ENCODE data around the gene ESPN. TPM values are rescaled to one million over a fixed set of nuclear protein-coding genes. Genes with fewer than 3 reads are reported as not detected.
A peak's percentile ranks its signal among the peaks of the same experiment; 100 is the strongest.

ESPN gene
- total and polyA plus RNA-seq, 2 of the 4 experiments (the other 2 are of a cell fraction) = under 0.01 to 0.02 TPM

DNA sequence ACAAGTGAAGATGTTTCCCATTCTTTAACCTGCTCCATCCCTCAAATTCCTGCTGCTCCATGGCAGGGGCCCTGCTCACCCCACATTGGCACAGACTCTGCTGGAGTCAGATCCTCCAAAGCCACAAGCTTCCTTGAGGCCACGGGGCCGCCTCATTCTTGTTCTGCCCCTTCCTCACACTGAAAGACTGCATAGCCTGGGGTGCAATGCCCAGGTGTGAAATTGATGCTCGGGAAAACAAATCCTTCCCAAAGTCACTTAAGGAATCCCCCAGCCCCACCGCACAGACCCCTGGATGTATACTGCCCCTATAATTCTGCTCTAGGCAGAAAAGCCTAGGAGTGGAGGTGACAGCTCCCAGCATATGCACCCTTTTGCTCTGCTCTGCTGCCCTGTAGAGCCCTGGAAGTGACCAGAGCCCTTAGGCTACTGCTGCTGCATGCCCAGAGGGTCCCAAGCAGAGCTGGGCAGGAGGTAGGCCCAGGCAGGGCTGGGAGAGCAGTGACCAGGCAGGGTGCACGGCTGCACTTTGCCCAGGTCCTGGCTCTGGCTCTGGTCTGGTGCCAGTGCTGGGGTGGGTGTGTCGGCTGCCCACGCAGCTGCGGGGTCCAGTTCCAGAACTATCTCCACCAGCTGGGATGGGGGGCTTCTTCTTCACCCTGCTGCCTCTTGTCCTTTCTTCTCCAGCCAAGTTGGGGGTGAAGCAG is 6.5 kb upstream of the ESPN start:
- WGBS, 2 experiments (ENCODE audit: extremely low coverage in 2 of 2, insufficient read length in 1 of 2) = no CpG with 5 or more reads among the region's 8 CpGs
- H4K91ac ChIP-seq (ENCODE audit: insufficient read depth, low read depth, low read length) = no peak overlapping the region
- dilution Hi-C loops (cut with HindIII; ENCODE audit: low sequenced_read_pairs, unreplicated experiment) (no loop called here), in situ Hi-C loops (cut with MboI; ENCODE audit: low sequenced_read_pairs) (no loop called here), intact Hi-C loops (cut with micrococcal nuclease) (no loop called here)
- DNase-seq (no peak), ATAC-seq (ENCODE audit: low read depth) (no peak)
- no peak overlapping the region for H3K23ac ChIP-seq (ENCODE audit: low read depth, low read length)
- no TSS peak for BruUV-seq (replicated peaks)
- H2BK20ac ChIP-seq (ENCODE audit: low read depth, low read length) = no peak overlapping the region
- no peak overlapping the region for H3K4me2 ChIP-seq (ENCODE audit: low read depth, low read length)
- peaks cover 2% of the 10 kb centered on the region for H3K4me1 ChIP-seq (ENCODE audit: control insufficient read depth, insufficient read depth, low read length)
- ChIA-PET CTCF (no interaction called here), POLR2A (ENCODE audit: unreplicated experiment) (no interaction called here)
- H3K9ac ChIP-seq (ENCODE audit: low read depth, low read length) = no peak overlapping the region
- H3K9me1 ChIP-seq (ENCODE audit: insufficient read depth, low read length) = no peaks in the 10 kb centered on the region
- H4K8ac ChIP-seq (ENCODE audit: low read depth in 2 of 2, low read length in 2 of 2) = no peak overlapping the region
- no peak overlapping the region for H2BK5ac ChIP-seq (ENCODE audit: low read depth, low read length, poor library complexity, severe bottlenecking)
- no peak overlapping the region for H3K18ac ChIP-seq (ENCODE audit: low read depth, low read length)
- peaks cover 71% of the 10 kb centered on the region for H3K27me3 ChIP-seq (ENCODE audit: control insufficient read depth, insufficient read depth, low read length)
- peak overlapping the region; percentile 5 for H2AFZ ChIP-seq (replicated peaks; ENCODE audit: low read length, poor library complexity)
- H3K4ac ChIP-seq (ENCODE audit: low read depth, low read length) = no peak overlapping the region
- no peak overlapping the region for H2AK5ac ChIP-seq (ENCODE audit: low read depth, low read length)
- H3K27ac ChIP-seq (ENCODE audit: insufficient read depth, low read length) = no peak overlapping the region
- H2AK9ac ChIP-seq (replicated peaks; ENCODE audit: low read depth, low read length, poor library complexity) = no peak overlapping the region
- no peaks in the 10 kb centered on the region for H3K36me3 ChIP-seq (ENCODE audit: control insufficient read depth, insufficient read depth, low read length)
- TF ChIP-seq MAFK (IDR thresholded peaks at IDR 0.05; ENCODE audit: low read depth, low read length) (no peak), BHLHE40 (IDR thresholded peaks at IDR 0.05; ENCODE audit: low read depth, low read length) (no peak), SMC3 (IDR thresholded peaks at IDR 0.05; ENCODE audit: low read depth, low read length) (no peak), RFX5 (IDR thresholded peaks at IDR 0.05; ENCODE audit: low read depth, low read length) (no peak), RAD21 (IDR thresholded peaks at IDR 0.05; ENCODE audit: low read length) (no peak), CEBPB (IDR thresholded peaks at IDR 0.05; ENCODE audit: low read depth, low read length) (no peak), RCOR1 (IDR thresholded peaks at IDR 0.05; ENCODE audit: insufficient replicate concordance, low read length) (no peak)
- TF ChIP-seq, protein P1, sequence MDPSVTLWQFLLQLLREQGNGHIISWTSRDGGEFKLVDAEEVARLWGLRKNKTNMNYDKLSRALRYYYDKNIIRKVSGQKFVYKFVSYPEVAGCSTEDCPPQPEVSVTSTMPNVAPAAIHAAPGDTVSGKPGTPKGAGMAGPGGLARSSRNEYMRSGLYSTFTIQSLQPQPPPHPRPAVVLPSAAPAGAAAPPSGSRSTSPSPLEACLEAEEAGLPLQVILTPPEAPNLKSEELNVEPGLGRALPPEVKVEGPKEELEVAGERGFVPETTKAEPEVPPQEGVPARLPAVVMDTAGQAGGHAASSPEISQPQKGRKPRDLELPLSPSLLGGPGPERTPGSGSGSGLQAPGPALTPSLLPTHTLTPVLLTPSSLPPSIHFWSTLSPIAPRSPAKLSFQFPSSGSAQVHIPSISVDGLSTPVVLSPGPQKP (IDR thresholded peaks at IDR 0.05; ENCODE audit: borderline replicate concordance, low read depth, low read length) = no peak
- TF ChIP-seq, protein P2, sequence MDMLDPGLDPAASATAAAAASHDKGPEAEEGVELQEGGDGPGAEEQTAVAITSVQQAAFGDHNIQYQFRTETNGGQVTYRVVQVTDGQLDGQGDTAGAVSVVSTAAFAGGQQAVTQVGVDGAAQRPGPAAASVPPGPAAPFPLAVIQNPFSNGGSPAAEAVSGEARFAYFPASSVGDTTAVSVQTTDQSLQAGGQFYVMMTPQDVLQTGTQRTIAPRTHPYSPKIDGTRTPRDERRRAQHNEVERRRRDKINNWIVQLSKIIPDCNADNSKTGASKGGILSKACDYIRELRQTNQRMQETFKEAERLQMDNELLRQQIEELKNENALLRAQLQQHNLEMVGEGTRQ (IDR thresholded peaks at IDR 0.05; ENCODE audit: low read depth, low read length) = no peak
- TF ChIP-seq, protein P3, sequence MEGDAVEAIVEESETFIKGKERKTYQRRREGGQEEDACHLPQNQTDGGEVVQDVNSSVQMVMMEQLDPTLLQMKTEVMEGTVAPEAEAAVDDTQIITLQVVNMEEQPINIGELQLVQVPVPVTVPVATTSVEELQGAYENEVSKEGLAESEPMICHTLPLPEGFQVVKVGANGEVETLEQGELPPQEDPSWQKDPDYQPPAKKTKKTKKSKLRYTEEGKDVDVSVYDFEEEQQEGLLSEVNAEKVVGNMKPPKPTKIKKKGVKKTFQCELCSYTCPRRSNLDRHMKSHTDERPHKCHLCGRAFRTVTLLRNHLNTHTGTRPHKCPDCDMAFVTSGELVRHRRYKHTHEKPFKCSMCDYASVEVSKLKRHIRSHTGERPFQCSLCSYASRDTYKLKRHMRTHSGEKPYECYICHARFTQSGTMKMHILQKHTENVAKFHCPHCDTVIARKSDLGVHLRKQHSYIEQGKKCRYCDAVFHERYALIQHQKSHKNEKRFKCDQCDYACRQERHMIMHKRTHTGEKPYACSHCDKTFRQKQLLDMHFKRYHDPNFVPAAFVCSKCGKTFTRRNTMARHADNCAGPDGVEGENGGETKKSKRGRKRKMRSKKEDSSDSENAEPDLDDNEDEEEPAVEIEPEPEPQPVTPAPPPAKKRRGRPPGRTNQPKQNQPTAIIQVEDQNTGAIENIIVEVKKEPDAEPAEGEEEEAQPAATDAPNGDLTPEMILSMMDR (conservative IDR thresholded peaks at IDR 0.05; ENCODE audit: low read depth, low read length) = no peak
- no peak overlapping the region for H3K56ac ChIP-seq (ENCODE audit: extremely low read depth, insufficient read depth, low read length)
- peaks cover under 1% of the 10 kb centered on the region; the same call in 1 of the 2 replicates for H4K20me1 ChIP-seq (ENCODE audit: insufficient read depth, low read length)
- no peak overlapping the region for H3K4me3 ChIP-seq (ENCODE audit: insufficient read depth, low read depth, low read length)
- no peak overlapping the region for H3K14ac ChIP-seq (replicated peaks; ENCODE audit: low read depth, low read length)
- H2BK120ac ChIP-seq (ENCODE audit: low read depth, low read length) = no peak overlapping the region
- no peak overlapping the region for H2BK15ac ChIP-seq (ENCODE audit: low read depth, low read length)
- no peaks in the 10 kb centered on the region for H3K79me1 ChIP-seq (ENCODE audit: low read depth in 1 of 2, low read length in 2 of 2)
- H3K9me3 ChIP-seq (ENCODE audit: control insufficient read depth, insufficient read depth, low read length) = no peaks in the 10 kb centered on the region
- H4K5ac ChIP-seq (ENCODE audit: low read depth, low read length) = no peak overlapping the region
